Measurements from ENCODE around the gene SIVA1. TPM values are rescaled to one million over a fixed set of nuclear protein-coding genes. Genes with fewer than 3 reads are reported as not detected.

Gene SIVA1
- total and polyA plus RNA-seq, 9 of the 15 experiments (the other 6 are each of a cell fraction or from before 2014, with no cell fraction given) = 4.2 to 186 (median 54.2) TPM

DNA sequence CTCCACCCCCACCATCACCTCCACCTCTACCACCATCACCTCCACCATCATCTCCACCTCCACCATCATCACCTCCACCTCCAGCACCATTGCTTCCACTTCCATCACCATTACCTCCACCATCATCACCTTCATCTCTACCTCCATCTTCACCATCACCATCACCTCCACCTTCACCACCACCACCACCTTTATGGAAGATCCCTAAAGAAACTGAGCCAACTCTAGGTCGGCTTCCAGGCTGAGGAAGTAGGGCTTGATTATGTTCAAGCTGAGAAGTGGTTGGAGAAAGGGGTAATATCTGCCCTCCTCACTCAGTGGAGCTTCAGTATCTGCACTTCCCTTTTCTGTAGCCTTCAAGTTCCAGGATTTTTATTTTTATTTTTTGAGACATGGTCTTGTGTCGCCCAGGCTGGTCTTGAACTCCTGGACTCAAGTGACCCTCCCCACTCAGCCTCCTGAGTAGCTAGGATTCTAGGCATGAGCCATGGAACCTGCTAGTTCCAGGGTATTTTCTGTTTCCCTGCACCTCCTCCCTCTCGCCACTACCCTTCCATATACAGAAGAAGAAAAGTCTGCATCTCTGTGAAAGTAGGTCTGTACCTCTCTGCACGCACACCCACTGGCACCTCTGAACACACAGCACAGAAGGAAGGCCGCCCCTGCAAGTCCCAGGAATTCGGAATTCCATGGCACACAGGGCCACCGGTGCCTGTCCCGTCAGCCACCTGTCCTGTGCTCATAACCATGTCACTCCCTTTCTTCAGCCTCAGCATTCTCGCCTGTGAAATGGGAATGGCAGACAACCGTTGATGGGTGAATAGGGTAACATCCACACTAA lies 53.9 kb downstream of the SIVA1 start:
- ATAC-seq (no peak), FAIRE-seq (no peak), DNase-seq (ENCODE audit: extremely low read depth in 1 of 4, low spot score in 3 of 4) (no peak)
- no peak overlapping the region for H2AFZ ChIP-seq (ENCODE audit: low read depth, low read length)
- no peak overlapping the region for H3K4me2 ChIP-seq (ENCODE audit: insufficient read depth, low read length)
- peaks cover 5% of the 10 kb centered on the region; the same call in 1 of the 3 replicates for H3K36me3 ChIP-seq (ENCODE audit: control insufficient read depth, insufficient read depth, low read length)
- no peaks in the 10 kb centered on the region for H3K27me3 ChIP-seq (ENCODE audit: control insufficient read depth in 2 of 2, insufficient read depth in 2 of 2, low read length in 2 of 2)
- POLR2A ChIA-PET = interaction anchor here (1.4 kb wide), 1 partner anchor 56 kb away, joined by 3 read pairs; no protein-coding TSS in a partner anchor
- H3K9me1 ChIP-seq (ENCODE audit: control insufficient read depth, insufficient read depth, low read length) = no peaks in the 10 kb centered on the region
- intact Hi-C loops (cut with micrococcal nuclease) (no loop called here), in situ Hi-C loops (cut with MboI) (no loop called here)
- no peaks in the 10 kb centered on the region for H4K20me1 ChIP-seq (replicated peaks; ENCODE audit: control insufficient read depth, insufficient read depth, low read length)
- no peak overlapping the region for H3K9ac ChIP-seq (ENCODE audit: insufficient read depth in 1 of 2, low read depth in 2 of 2, low read length in 2 of 2)
- peaks cover 30 to 56% of the 10 kb centered on the region in 2 experiments for H3K4me1 ChIP-seq (replicated peaks in 1 of 2; ENCODE audit: control insufficient read depth in 2 of 2, insufficient read depth in 2 of 2, low read length in 2 of 2)
- H3K27ac ChIP-seq (ENCODE audit: extremely low read depth, low read depth, low read length) = no peak overlapping the region
- BruUV-seq (replicated peaks) = no TSS peak
- peak; percentile 79 for TF ChIP-seq SPI1 (IDR thresholded peaks at IDR 0.05; ENCODE audit: borderline replicate concordance, low read depth, low read length)
- TF ChIP-seq, protein P1, sequence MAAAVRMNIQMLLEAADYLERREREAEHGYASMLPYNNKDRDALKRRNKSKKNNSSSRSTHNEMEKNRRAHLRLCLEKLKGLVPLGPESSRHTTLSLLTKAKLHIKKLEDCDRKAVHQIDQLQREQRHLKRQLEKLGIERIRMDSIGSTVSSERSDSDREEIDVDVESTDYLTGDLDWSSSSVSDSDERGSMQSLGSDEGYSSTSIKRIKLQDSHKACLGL (CRISPR knock-in tag; IDR thresholded peaks at IDR 0.05; ENCODE audit: borderline replicate concordance, poor library complexity, severe bottlenecking) = no peak
- TF ChIP-seq YBX1 (IDR thresholded peaks at IDR 0.05) = no peak
- H3K4me3 ChIP-seq = no peak overlapping the region
- WGBS (ENCODE audit: insufficient coverage, low coverage, missing lambda C conversion rate) = 49% methylated on average over 9 of the region's 10 CpGs
- peaks cover 18% of the 10 kb centered on the region; the same call in 2 of the 3 replicates for H3K79me2 ChIP-seq (ENCODE audit: control insufficient read depth, insufficient read depth, low read length)
- no peaks in the 10 kb centered on the region for H3K9me3 ChIP-seq (replicated peaks; ENCODE audit: control insufficient read depth, insufficient read depth, low read depth, low read length)
- CTCF ChIA-PET (ENCODE audit: low intra/inter-chr PET ratio) = no interaction called here

DNA sequence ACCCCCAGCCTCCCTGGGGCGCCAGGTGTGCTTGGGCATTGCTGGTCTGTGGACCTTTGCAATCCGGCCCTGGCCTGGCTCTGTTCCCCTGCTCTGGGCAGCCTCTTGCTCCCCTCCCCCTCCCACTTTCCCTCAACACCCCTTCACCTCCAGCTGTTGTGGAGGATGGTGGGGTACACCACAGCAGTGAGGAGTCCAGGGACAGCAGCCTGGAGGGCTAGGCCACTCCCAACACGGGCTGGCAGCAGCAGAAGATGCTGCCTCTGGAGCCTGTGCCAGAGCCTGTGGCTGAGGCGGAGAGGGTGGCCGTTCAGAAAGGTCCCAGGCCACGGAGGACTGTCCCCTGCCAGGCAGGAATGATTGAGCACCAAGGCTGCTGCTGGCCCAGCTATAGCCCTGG lies 55.5 kb downstream of the SIVA1 start:
- H3K9me1 ChIP-seq (ENCODE audit: control insufficient read depth, insufficient read depth, low read length) = no peaks in the 10 kb centered on the region
- no peak overlapping the region for H3K4me2 ChIP-seq (ENCODE audit: insufficient read depth, low read length)
- no peak for ATAC-seq
- CTCF ChIA-PET (ENCODE audit: low intra/inter-chr PET ratio) = no interaction called here
- intact Hi-C loops (cut with micrococcal nuclease) (no loop called here), in situ Hi-C loops (cut with MboI) (no loop called here)
- no peaks in the 10 kb centered on the region for H3K27me3 ChIP-seq (ENCODE audit: control insufficient read depth in 2 of 2, insufficient read depth in 2 of 2, low read length in 2 of 2)
- POLR2A ChIA-PET = no interaction called here
- WGBS (ENCODE audit: insufficient coverage, low coverage, missing lambda C conversion rate) = 67% methylated on average over 1 of the region's 6 CpGs
- peaks cover 28 to 40% of the 10 kb centered on the region in 2 experiments for H3K4me1 ChIP-seq (replicated peaks in 1 of 2; ENCODE audit: control insufficient read depth in 2 of 2, insufficient read depth in 2 of 2, low read length in 2 of 2)
- no peak for DNase-seq (ENCODE audit: extremely low read depth in 1 of 4, low spot score in 3 of 4)
- no peaks in the 10 kb centered on the region for H4K20me1 ChIP-seq (replicated peaks; ENCODE audit: control insufficient read depth, insufficient read depth, low read length)
- H3K27ac ChIP-seq (ENCODE audit: extremely low read depth, low read depth, low read length) = no peak overlapping the region
- H3K9me3 ChIP-seq (replicated peaks; ENCODE audit: control insufficient read depth, insufficient read depth, low read depth, low read length) = no peaks in the 10 kb centered on the region
- H3K4me3 ChIP-seq = no peak overlapping the region
- H3K36me3 ChIP-seq (ENCODE audit: control insufficient read depth, insufficient read depth, low read length) = peaks cover 2% of the 10 kb centered on the region; the same call in 1 of the 3 replicates
- peaks cover 14% of the 10 kb centered on the region; the same call in 2 of the 3 replicates for H3K79me2 ChIP-seq (ENCODE audit: control insufficient read depth, insufficient read depth, low read length)
- peak overlapping the region in 1 of 2 experiments; percentile 20; a peak in 1 of 4 replicates for H3K9ac ChIP-seq (ENCODE audit: insufficient read depth in 1 of 2, low read depth in 2 of 2, low read length in 2 of 2)
- FAIRE-seq = no peak
- H2AFZ ChIP-seq (ENCODE audit: low read depth, low read length) = no peak overlapping the region
- BruUV-seq (replicated peaks) = no TSS peak
- TF ChIP-seq ZC3H4 (CRISPR knock-in tag; IDR thresholded peaks at IDR 0.05; ENCODE audit: borderline replicate concordance) (no peak), ILK (tag; IDR thresholded peaks at IDR 0.05; ENCODE audit: borderline replicate concordance, low read depth) (no peak), MEIS2 (IDR thresholded peaks at IDR 0.05; ENCODE audit: partially characterized antibody) (no peak), ZNF668 (CRISPR knock-in tag; IDR thresholded peaks at IDR 0.05) (no peak), MED1 (CRISPR knock-in tag; IDR thresholded peaks at IDR 0.05; ENCODE audit: borderline replicate concordance) (no peak), GABPA (tag; conservative IDR thresholded peaks at IDR 0.05; ENCODE audit: low read depth) (no peak), ZNF239 (CRISPR knock-in tag; IDR thresholded peaks at IDR 0.05) (no peak), GATA2 (CRISPR knock-in tag; IDR thresholded peaks at IDR 0.05) (no peak)
- TF ChIP-seq, protein P2, sequence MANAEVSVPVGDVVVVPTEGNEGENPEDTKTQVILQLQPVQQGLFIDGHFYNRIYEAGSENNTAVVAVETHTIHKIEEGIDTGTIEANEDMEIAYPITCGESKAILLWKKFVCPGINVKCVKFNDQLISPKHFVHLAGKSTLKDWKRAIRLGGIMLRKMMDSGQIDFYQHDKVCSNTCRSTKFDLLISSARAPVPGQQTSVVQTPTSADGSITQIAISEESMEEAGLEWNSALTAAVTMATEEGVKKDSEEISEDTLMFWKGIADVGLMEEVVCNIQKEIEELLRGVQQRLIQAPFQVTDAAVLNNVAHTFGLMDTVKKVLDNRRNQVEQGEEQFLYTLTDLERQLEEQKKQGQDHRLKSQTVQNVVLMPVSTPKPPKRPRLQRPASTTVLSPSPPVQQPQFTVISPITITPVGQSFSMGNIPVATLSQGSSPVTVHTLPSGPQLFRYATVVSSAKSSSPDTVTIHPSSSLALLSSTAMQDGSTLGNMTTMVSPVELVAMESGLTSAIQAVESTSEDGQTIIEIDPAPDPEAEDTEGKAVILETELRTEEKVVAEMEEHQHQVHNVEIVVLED (CRISPR knock-in tag; IDR thresholded peaks at IDR 0.05) = no peak

All from K562 (cell line).